Measurements from ENCODE around the gene STPG1.

STPG1 gene

GRCh38 chr1:24362396-24362795 lies 51.2 kb downstream of the STPG1 start:
- no peak for TF ChIP-seq POLR2A (IDR thresholded peaks at IDR 0.05; ENCODE audit: low read depth, low read length)
- FAIRE-seq: no peak

GRCh38 chr1:24361811-24362210 lies 51.8 kb downstream of the STPG1 start:
- DNase-seq (ENCODE audit: insufficient read length, low spot score) (no peak), FAIRE-seq (no peak)
- TF ChIP-seq POLR2A (IDR thresholded peaks at IDR 0.05; ENCODE audit: low read depth, low read length): no peak

More at GRCh38 chr1:24362396-24362795, 51.2 kb downstream of the STPG1 start:
- no peak for DNase-seq (ENCODE audit: insufficient read length, low spot score)

DNA sequence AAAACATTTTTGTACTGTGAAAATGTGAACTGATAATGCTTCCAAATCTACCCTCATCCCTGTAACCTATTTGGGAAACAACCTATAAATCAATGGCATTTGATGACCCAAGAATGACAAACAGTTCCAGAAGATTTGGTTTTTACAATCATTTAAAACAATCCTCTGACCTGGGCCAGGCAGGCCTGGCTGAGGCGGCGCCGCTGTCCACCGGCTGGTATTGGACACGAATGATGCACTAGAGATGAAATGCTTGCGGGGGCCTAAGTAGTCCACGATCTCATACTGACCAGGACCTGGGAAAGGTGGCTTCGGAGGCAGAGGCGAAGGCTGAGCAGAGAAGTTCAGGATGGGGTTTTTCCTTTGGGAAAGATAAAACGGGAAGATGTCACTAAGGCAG lies 52.9 kb downstream of the STPG1 start:
- no peak for TF ChIP-seq POLR2A (IDR thresholded peaks at IDR 0.05; ENCODE audit: low read depth, low read length)
- FAIRE-seq: no peak
- DNase-seq (ENCODE audit: insufficient read length, low spot score): no peak

GRCh38 chr1:24357038-24357437 lies 56.5 kb downstream of the STPG1 start:
- FAIRE-seq: no peak
- no peak for TF ChIP-seq POLR2A (IDR thresholded peaks at IDR 0.05; ENCODE audit: low read depth, low read length)
- no peak for DNase-seq (ENCODE audit: insufficient read length, low spot score)

GRCh38 chr1:24355466-24355865 lies 58.1 kb downstream of the STPG1 start:
- DNase-seq (ENCODE audit: insufficient read length, low spot score) (no peak), FAIRE-seq (no peak)
- no peak for TF ChIP-seq POLR2A (IDR thresholded peaks at IDR 0.05; ENCODE audit: low read depth, low read length)

- FAIRE-seq (no peak), DNase-seq (ENCODE audit: insufficient read length, low spot score) (no peak)
- no peak for TF ChIP-seq POLR2A (IDR thresholded peaks at IDR 0.05; ENCODE audit: low read depth, low read length)
Observed at GRCh38 chr1:24353292-24353891, 60.2 kb downstream of the STPG1 start.

GRCh38 chr1:24351918-24352627 lies 61.5 kb downstream of the STPG1 start:
- DNase-seq (ENCODE audit: insufficient read length, low spot score) (no peak), FAIRE-seq (no peak)
- TF ChIP-seq POLR2A (IDR thresholded peaks at IDR 0.05; ENCODE audit: low read depth, low read length): no peak

- no peak for TF ChIP-seq POLR2A (IDR thresholded peaks at IDR 0.05; ENCODE audit: low read depth, low read length)
- no peak for DNase-seq (ENCODE audit: insufficient read length, low spot score)
- no peak for FAIRE-seq
Observed at GRCh38 chr1:24351247-24351646, 62.3 kb downstream of the STPG1 start.

DNA sequence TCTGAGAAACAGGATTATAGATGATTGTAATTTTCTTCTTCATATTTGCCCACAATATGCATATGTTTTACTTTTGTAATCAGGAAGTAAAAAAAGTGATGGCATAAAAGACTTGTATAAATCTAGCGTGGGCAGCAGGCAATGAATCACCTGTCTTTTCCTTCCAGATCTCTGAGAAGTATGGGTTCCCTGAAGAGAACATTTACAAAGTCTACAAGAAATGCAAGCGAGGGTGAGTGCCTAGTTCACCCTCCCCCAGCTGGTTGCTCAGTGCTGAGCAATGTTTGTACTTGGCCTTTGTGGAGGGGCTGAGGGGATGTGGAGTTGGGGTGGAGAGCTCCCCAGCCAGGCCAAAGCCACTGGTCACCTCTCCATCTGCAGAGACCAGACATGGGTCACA lies 63.7 kb downstream of the STPG1 start:
- no peak for TF ChIP-seq POLR2A (IDR thresholded peaks at IDR 0.05; ENCODE audit: low read depth, low read length)
- DNase-seq (ENCODE audit: insufficient read length, low spot score): no peak
- no peak for FAIRE-seq

DNA sequence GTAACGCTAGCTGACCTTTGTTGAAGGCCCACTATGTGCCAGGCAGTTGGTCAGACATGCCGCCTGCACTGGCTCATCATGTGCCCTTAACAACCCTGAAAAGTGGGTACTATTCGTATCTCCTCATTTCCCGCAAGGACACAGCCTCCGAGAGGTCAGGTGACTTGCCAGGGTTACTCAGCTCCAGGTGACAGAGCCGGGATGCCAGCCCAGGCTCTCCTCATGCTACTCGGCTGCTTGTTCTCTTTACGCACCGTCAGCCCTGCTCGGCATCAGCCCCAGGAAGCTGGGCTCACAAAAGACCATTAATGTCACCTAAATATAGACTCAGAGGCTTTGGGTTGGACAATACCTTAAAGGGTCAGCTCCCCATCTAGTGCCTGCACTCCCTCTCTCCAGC lies 65.4 kb downstream of the STPG1 start:
- no peak for TF ChIP-seq POLR2A (IDR thresholded peaks at IDR 0.05; ENCODE audit: low read depth, low read length)
- no peak for FAIRE-seq
- no peak for DNase-seq (ENCODE audit: insufficient read length, low spot score)

DNA sequence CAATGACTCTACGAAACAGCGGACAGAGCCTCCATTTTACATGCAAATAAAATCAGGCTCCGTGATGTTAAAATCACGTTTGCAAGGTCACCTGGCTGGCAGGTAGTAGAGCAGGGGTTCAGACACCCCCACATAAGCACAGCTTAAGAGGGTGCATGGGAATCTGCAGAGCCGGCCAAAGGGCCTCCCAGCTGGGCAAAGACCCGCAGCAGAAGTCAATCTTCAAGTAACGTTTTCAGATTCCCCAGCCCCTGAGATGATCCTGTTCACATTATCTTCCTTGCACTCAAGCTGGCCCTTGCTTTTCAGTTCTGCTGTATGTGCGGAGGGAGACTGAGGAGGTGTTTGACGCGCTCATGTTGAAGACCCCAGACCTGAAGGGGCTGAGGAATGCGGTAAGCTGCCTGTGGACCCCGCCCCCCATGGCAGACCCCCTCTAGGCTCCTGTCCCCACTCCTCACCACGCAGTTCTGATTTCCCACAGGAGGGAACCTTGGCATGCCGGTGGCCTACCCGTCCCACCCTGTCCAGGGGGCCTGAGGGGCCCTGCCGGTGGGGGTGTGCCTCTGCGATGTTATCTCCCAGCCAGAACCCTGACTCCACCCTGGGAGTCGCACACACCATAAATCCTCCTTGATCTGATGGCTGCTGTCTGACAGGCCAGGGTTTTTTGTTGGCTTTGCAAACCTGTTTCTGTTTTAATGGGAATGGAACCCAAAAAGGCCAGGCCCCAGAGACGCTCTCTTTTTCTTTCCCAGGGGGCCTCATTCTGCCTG lies 66.2 kb downstream of the STPG1 start:
- no peak for FAIRE-seq
- DNase-seq (ENCODE audit: insufficient read length, low spot score): no peak
- no peak for TF ChIP-seq POLR2A (IDR thresholded peaks at IDR 0.05; ENCODE audit: low read depth, low read length)

DNA sequence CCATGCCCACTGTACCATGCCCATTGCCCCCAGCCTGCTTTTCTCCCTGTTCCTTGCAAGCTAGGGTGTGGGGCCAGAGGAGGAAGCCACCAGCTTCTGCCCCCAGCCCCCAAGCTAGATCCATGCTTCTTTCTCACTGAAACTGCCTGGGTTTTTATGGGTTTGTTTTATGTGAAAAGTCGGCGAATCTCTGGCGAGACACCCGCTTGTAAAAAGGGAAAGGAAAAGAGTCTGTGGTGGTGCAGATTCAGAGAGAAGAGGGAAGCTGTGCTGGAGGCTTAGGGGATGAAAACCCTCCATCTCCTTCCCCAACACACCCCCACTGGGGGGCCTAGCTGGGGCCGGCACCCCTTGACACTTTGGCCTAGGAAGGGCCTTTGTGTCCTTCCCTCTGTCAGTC lies 68.2 kb downstream of the STPG1 start:
- no peak for FAIRE-seq
- no peak for TF ChIP-seq POLR2A (IDR thresholded peaks at IDR 0.05; ENCODE audit: low read depth, low read length)

GRCh38 chr1:24344090-24344742 lies 69.4 kb downstream of the STPG1 start:
- DNase-seq (ENCODE audit: insufficient read length, low spot score) (no peak), FAIRE-seq (no peak)
- no peak for TF ChIP-seq POLR2A (IDR thresholded peaks at IDR 0.05; ENCODE audit: low read depth, low read length)

More for the DNA sequence above, 68.2 kb downstream of the STPG1 start:
- no peak for DNase-seq (ENCODE audit: insufficient read length, low spot score)
